Measurements from ENCODE around the gene EAPP. TPM values are rescaled to one million over a fixed set of nuclear protein-coding genes. Genes with fewer than 3 reads are reported as not detected.

EAPP gene
- total RNA-seq, 1 experiment from 2014 or later: 32.2 TPM

GRCh38 chr14:34522496-34522895, 17.0 kb downstream of the EAPP start:
- Histone ChIP-seq H3K9me3 (ENCODE audit: control insufficient read depth in 1 of 2, insufficient read depth in 1 of 2, low read depth in 1 of 2, low read length in 2 of 2) (no peaks in the 10 kb centered on the region), H3K4me3 (replicated peaks in 1 of 2; ENCODE audit: low read depth in 1 of 2, low read length in 2 of 2) (no peak overlapping the region), H3K4me2 (ENCODE audit: low read length) (no peak overlapping the region), H3K9me2 (ENCODE audit: insufficient read depth) (no peaks in the 10 kb centered on the region), H3K36me3 (ENCODE audit: control insufficient read depth in 1 of 2, insufficient read depth in 2 of 2, low read length in 2 of 2) (peaks cover 31 to 44% of the 10 kb centered on the region in 2 experiments), H3K27ac (ENCODE audit: low read depth, low read length) (no peak overlapping the region), H3K27me3 (ENCODE audit: insufficient read depth, low read length) (no peaks in the 10 kb centered on the region), H3K79me2 (ENCODE audit: insufficient read depth, low read length) (no peaks in the 10 kb centered on the region), H3K4me1 (ENCODE audit: control insufficient read depth in 1 of 2, insufficient read depth in 2 of 2, low read length in 2 of 2) (no peaks in the 10 kb centered on the region), H4K20me1 (ENCODE audit: insufficient read depth) (no peaks in the 10 kb centered on the region), H2AFZ (ENCODE audit: low read depth, low read length, poor library complexity, severe bottlenecking) (no peak overlapping the region), H3K9ac (ENCODE audit: low read length) (no peak overlapping the region)
- ATAC-seq (no peak), DNase-seq (ENCODE audit: low read depth, low spot score) (no peak)
- no TSS peak for BruUV-seq (replicated peaks)
- POLR2A ChIA-PET: no interaction called here
- TF ChIP-seq POLR2A (IDR thresholded peaks at IDR 0.05; ENCODE audit: borderline replicate concordance, extremely low read depth, insufficient read depth, insufficient read length) (no peak), SIN3A (IDR thresholded peaks at IDR 0.05; ENCODE audit: low read depth) (no peak), EZH2phosphoT487 (IDR thresholded peaks at IDR 0.05; ENCODE audit: borderline replicate concordance) (no peak), ATF3 (IDR thresholded peaks at IDR 0.05) (no peak), RAD21 (IDR thresholded peaks at IDR 0.05; ENCODE audit: low read depth) (no peak), CBX3 (IDR thresholded peaks at IDR 0.05; ENCODE audit: low read depth) (no peak), SRF (IDR thresholded peaks at IDR 0.05; ENCODE audit: low read depth) (no peak), REST (IDR thresholded peaks at IDR 0.05; ENCODE audit: low read depth) (no peak), POLR2AphosphoS5 (IDR thresholded peaks at IDR 0.05; ENCODE audit: low read depth, low read length) (no peak), ZNF274 (IDR thresholded peaks at IDR 0.05; ENCODE audit: low read depth, low read length) (no peak), ELF1 (IDR thresholded peaks at IDR 0.05; ENCODE audit: borderline replicate concordance, low read depth) (no peak), CTCF (IDR thresholded peaks at IDR 0.05 in 2 of 3, conservative IDR thresholded peaks at IDR 0.05 in 1 of 3; ENCODE audit: borderline replicate concordance in 1 of 3, insufficient read depth in 1 of 3, low read depth in 2 of 3, low read length in 2 of 3) (no peak), ZBTB33 (IDR thresholded peaks at IDR 0.05; ENCODE audit: extremely low read depth, insufficient replicate concordance, low read length) (no peak), JUND (IDR thresholded peaks at IDR 0.05) (no peak), YY1 (IDR thresholded peaks at IDR 0.05; ENCODE audit: extremely low read depth, insufficient replicate concordance, low read depth, low read length) (no peak), CEBPB (IDR thresholded peaks at IDR 0.05; ENCODE audit: low read depth) (no peak), EGR1 (IDR thresholded peaks at IDR 0.05; ENCODE audit: low read depth) (no peak), TCF7L2 (IDR thresholded peaks at IDR 0.05; ENCODE audit: borderline replicate concordance, extremely low read depth, insufficient read depth, insufficient read length) (no peak), FOSL1 (IDR thresholded peaks at IDR 0.05; ENCODE audit: low read depth) (no peak), MAX (IDR thresholded peaks at IDR 0.05) (no peak)
- CTCF ChIA-PET: no interaction called here
- RAD21 ChIA-PET (ENCODE audit: low non-redundant PET in 1 of 2, low total read pairs in 2 of 2, uncharacterized antibody in 2 of 2, unreplicated experiment in 2 of 2): no interaction called here
- intact Hi-C loops (cut with micrococcal nuclease): no loop called here
